Activated T-helper 17 cell treated with anti-CD3 and anti-CD28 coated beads, Interleukin-2, amount 50 U/mL, for 72 hours (primary cell): ENCODE results near the gene DOK5. TPM values are rescaled to one million over a fixed set of nuclear protein-coding genes. Genes with fewer than 3 reads are reported as not detected.

Experiments used
- ATAC-seq: fragments of 150-1000 bp; cut with Tn5 transposase; replicated peaks from 2 replicates; pipeline ENCODE4 v1.10.0; 2021; ENCODE audit warnings: mild to moderate bottlenecking, moderate library complexity
- H3K27ac Mint-ChIP-seq: one replicate; pipeline ENCODE4 v1.8.0; 2022; ENCODE audit warnings: mixed read lengths
- H3K27me3 Mint-ChIP-seq: one replicate; pipeline ENCODE4 v1.8.0; 2022; ENCODE audit warnings: mixed read lengths
- H3K36me3 Mint-ChIP-seq: one replicate; pipeline ENCODE4 v1.8.0; 2022; ENCODE audit warnings: low read depth, mild to moderate bottlenecking, mixed read lengths
- H3K4me1 Mint-ChIP-seq: one replicate; pipeline ENCODE4 v1.8.0; 2022; ENCODE audit warnings: mixed read lengths
- H3K4me3 Mint-ChIP-seq: one replicate; pipeline ENCODE4 v1.8.0; 2022; ENCODE audit warnings: mild to moderate bottlenecking, mixed read lengths
- H3K9me3 Mint-ChIP-seq: one replicate; pipeline ENCODE4 v1.8.0; 2022; ENCODE audit warnings: mixed read lengths
- total RNA-seq, 2 donors: library from RNA; stranded (reverse); gene quantifications; one replicate each; pipeline ENCODE4 v1.2.3, GENCODE V29; 2022

The DOK5 gene
- total RNA-seq, 2 donors from 2014 or later, result 0.32 TPM

DNA sequence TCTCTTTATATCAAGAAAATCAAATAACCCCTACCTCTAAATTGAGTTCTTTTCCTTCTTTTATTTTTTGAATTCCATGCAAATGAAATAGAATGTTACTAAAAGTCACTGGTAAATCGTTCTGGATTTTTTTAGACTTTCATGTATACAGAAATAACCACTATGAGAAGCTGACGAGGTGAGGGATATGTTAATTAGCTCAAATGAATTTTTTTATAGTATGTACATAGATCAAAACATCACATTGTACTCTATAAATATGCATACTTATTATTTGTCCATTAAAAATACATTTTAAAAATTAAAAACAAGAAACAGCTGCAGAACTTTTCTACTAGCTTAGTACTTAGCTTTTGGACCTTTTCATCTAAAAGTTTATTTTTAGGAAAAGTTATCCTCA is 165.4 kb downstream of the DOK5 start:
- Mint-ChIP-seq H3K27ac (no peak overlapping the region), H3K4me3 (no peak overlapping the region), H3K4me1 (no peaks in the 10 kb centered on the region), H3K9me3 (no peaks in the 10 kb centered on the region), H3K36me3 (no peaks in the 10 kb centered on the region), H3K27me3 (peaks cover 21% of the 10 kb centered on the region)
- ATAC-seq, result no peak

DNA sequence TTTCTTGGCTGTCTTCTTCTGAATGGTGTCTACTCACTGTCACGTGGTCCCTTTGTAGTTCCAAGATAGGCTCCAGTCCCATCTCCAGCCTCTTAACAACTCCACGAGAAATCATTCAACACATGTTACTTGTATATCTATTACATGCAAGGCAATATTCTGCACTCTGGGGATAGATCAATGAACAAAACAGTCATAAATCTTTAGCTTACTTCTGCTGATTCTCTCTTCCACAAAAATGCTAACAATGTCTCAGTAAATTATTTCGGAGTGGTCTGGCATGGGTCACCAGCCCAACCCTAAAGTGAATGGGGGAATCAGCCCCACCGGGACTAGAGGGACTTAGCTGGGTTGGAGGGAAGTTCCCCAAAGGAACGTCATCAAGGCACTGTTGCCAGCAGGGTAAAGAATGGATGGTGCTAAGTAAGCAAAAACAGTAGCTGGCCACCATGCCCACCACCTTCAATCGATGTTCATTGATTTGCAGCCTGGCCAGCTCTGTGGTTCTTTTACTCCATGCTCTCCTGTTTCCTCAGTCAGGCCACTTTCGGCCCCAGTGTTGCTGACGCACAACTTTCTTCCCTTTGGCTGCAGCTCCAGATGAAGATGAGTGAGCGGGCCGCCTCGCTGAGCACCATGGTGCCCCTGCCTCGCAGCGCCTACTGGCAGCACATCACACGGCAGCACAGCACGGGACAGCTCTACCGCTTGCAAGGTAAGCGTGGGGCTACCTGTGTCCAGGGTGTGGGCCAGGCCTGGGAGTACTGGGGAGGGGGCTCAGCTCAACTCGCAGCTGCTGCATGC is 167.7 kb downstream of the DOK5 start:
- ATAC-seq, result no peak
- Mint-ChIP-seq H3K9me3 (no peaks in the 10 kb centered on the region), H3K27ac (no peak overlapping the region), H3K27me3 (peaks cover 11% of the 10 kb centered on the region), H3K4me1 (no peaks in the 10 kb centered on the region), H3K4me3 (no peak overlapping the region), H3K36me3 (no peaks in the 10 kb centered on the region)

DNA sequence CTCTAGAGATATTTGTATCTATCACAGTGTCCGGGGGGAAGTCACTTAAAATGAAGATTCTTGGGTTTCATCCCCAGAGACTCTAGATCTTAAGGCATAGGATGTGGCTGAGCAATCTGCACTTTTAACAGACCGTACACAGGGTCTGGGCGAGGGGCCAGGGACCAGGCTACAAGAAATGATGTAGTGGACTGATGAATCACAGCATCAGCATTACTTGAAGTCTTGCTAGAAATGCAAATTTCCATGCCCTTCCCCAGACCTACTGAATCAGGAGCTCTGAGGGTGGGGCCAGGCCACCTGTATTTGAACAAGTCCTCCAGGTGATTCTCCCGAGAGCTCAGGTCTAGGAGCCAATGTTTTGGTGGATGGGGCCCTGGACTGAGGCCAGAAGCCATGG is 168.4 kb downstream of the DOK5 start:
- H3K27me3 Mint-ChIP-seq, result peaks cover 11% of the 10 kb centered on the region

DNA sequence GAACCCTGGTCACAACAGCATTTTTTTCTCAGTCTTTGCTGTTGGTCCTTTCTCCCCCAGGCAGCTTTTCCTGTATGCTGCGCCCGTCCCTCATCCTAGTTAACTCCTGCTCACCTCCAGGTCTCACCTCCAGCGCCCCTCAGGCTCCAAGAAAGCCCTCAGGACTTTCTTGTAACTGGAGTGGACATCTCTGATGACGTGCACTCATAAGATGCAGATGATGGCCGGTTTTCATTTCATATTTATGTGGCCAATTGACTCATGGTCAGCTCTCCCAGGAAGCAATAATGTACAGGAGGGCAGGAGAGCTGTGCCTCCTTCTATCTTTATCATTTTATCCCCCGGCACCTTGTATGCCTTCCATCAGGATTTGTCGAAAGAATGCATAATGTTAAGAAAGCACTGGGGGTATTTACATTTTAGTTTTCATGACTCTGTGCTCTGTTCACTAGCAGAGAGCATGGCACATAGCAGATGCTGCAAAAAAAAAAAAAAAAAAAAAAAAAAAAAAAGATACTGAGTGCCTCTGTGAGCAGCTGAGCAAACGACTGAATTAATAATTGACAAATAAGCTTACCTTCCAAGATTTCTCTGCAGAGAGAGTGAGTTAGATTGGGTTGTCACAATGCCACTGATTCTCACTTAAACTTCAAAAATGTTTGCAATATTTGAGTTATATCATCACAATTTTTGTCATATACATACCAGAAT is 170.2 kb downstream of the DOK5 start:
- H3K36me3 Mint-ChIP-seq, result no peaks in the 10 kb centered on the region
- H3K27ac Mint-ChIP-seq, result no peak overlapping the region
- H3K9me3 Mint-ChIP-seq, result no peaks in the 10 kb centered on the region
- no peak overlapping the region for H3K4me3 Mint-ChIP-seq
- peaks cover 6% of the 10 kb centered on the region for H3K27me3 Mint-ChIP-seq
- ATAC-seq, result no peak
- no peaks in the 10 kb centered on the region for H3K4me1 Mint-ChIP-seq

More for the DNA sequence above, 168.4 kb downstream of the DOK5 start:
- Mint-ChIP-seq H3K27ac (no peak overlapping the region), H3K4me1 (no peaks in the 10 kb centered on the region), H3K36me3 (no peaks in the 10 kb centered on the region), H3K4me3 (no peak overlapping the region), H3K9me3 (no peaks in the 10 kb centered on the region)
- no peak for ATAC-seq

DNA sequence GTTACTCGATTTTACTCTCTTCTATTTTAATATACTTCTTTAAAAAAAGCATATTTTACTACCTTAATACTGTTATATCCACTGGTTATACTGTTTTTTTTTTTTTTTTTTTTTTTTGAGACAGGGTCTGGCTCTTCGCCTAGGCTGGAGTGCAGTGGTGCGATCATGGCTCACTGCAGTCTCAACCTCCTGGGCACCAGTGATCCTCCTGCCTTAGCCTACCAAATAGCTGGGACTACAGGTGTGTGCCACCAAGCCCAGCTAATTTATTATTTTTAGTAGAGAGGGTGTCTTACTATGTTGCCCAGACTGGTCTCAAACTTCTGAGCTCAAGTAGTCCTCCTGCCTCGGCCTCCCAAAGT is 170.7 kb downstream of the DOK5 start:
- no peak overlapping the region for H3K4me3 Mint-ChIP-seq
- no peak overlapping the region for H3K27ac Mint-ChIP-seq
- no peaks in the 10 kb centered on the region for H3K36me3 Mint-ChIP-seq
- H3K9me3 Mint-ChIP-seq, result no peaks in the 10 kb centered on the region
- no peak for ATAC-seq
- H3K27me3 Mint-ChIP-seq, result peaks cover 6% of the 10 kb centered on the region
- no peaks in the 10 kb centered on the region for H3K4me1 Mint-ChIP-seq

DNA sequence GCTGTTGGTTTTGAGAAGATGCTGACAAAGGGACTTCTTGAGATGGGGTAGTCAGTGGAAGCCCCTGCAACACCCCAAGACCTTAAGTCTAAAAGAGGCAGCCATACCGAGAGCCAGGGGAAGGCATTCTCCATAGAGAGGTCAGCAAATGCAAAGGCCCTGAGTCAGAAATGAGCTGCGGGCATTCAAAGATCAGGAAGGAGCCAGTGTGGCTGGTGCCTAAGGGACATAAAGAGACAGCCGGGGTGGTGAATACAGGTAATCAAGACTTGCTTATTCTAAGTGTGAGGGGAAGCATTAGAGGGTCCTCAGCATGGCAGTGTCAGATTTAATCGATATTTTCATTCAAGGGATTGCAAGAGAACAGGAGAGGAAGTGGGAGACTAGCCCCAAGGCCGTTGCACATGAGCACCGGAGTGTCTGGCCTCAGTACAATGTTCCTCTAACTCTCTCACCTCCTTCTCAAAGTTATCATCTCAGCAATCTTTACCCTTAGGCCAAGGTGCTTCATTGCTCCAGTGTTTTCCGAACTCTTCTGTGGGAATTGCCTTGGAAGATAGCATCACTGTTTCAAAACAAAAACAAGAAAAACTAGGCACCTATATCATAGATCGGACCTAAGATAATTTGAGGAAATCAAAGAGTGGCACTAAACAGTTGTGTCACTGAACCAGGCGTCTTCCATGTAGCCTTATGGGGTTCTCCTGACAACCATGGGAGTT is 173.2 kb downstream of the DOK5 start:
- H3K36me3 Mint-ChIP-seq, result no peaks in the 10 kb centered on the region
- peaks cover 9% of the 10 kb centered on the region for H3K27me3 Mint-ChIP-seq
- ATAC-seq, result no peak
- no peak overlapping the region for H3K27ac Mint-ChIP-seq
- H3K4me3 Mint-ChIP-seq, result no peak overlapping the region
- no peaks in the 10 kb centered on the region for H3K4me1 Mint-ChIP-seq
- H3K9me3 Mint-ChIP-seq, result no peaks in the 10 kb centered on the region

DNA sequence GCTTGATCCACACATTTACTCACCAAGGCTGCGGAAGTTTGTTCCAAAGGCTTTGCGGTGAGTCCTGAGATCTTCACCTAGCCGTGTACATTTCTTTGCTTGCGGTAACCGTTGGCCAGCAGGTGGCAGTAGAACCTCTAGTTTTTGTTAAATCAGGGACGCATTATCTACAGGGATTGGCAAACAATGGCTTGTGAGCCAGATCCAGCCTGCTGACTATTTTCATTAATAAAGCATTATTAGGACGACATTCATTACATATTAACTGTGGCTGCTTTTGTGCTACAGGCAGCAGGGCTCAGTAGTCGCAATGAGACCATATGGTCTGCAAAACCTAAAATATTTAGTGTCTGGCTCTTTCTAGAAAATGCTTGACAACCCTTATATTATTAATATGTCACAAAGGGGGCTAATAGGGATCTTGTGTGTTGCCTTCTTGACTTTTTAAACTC is 174.1 kb downstream of the DOK5 start:
- H3K27me3 Mint-ChIP-seq, result peaks cover 9% of the 10 kb centered on the region
- H3K4me1 Mint-ChIP-seq, result no peaks in the 10 kb centered on the region
- H3K27ac Mint-ChIP-seq, result no peak overlapping the region
- H3K4me3 Mint-ChIP-seq, result no peak overlapping the region
- H3K9me3 Mint-ChIP-seq, result no peaks in the 10 kb centered on the region
- peak; percentile 51 for ATAC-seq
- H3K36me3 Mint-ChIP-seq, result no peaks in the 10 kb centered on the region

DNA sequence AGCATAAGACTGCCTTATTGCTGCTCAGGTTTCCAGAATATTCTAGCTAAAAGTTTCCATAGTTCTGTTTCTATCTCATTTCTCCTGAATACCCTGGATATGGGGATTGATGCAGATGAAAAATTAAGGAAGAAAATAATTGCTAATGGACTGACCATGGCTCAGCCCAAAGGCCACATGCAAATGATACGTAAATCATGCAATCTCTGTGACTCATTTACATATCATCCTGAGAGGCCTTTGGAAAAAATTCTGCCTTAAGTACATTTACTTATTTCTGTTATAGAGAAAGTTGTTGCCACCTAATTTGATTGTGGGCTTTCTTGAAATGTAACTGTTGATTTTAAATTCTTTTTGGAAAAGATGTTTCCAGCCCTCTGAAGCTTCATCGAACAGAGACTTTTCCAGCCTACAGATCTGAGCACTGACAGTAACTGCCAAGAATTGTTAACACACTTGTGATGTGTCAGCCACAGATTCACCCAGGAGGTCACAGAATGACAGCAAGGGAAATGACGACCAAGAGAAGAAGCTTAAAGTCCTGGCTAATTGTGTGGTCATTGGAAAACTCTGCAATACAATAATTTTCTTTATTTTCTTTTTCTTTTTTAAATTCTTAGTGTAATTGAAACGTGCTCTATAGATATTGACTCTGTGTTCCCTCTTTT is 174.8 kb downstream of the DOK5 start:
- no peak overlapping the region for H3K4me3 Mint-ChIP-seq
- H3K36me3 Mint-ChIP-seq, result no peaks in the 10 kb centered on the region
- no peak overlapping the region for H3K27ac Mint-ChIP-seq
- ATAC-seq, result no peak
- H3K9me3 Mint-ChIP-seq, result no peaks in the 10 kb centered on the region
- H3K4me1 Mint-ChIP-seq, result no peaks in the 10 kb centered on the region
- H3K27me3 Mint-ChIP-seq, result peaks cover 9% of the 10 kb centered on the region

DNA sequence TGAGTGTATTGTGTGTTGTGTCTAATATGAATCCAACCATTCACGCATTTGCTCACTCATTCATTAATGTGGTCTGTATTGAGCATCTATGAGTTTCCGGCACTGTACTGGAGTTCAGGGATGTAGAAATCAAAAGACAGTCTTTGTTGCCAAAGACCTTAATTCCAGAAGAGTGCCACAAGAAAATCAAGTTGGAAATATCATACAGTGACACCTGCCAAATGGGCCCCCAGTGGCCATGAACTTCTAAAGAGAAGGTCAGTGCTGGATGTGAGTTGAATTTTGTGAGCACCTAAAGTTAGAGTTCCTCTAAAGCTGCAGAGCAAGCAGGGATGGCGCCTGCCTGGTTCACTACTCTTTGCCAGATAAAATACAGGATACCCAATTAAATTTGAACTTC is 175.9 kb downstream of the DOK5 start:
- Mint-ChIP-seq H3K4me1 (no peaks in the 10 kb centered on the region), H3K27me3 (peaks cover 9% of the 10 kb centered on the region), H3K4me3 (no peak overlapping the region), H3K27ac (no peak overlapping the region), H3K36me3 (no peaks in the 10 kb centered on the region), H3K9me3 (no peaks in the 10 kb centered on the region)
- no peak for ATAC-seq

DNA sequence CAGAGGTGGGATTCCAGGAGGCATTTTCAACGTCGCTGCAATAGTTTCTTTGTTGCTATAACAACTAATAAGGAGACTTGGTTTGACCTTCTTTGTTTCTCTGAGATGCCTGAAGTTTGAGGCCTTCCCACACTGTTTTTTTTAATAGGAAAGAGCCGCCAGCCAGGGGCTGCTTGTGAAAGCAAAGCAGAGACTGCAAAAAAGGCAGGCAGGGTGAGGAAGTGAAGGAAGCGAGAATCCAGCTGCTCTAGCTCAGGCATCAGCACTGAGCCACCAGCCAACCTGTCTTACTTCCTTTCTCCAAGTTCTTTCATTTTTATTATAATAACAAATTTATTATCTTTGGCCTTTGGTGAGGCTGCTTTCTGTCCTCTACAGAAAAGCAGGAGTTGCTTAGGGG is 179.1 kb downstream of the DOK5 start:
- no peaks in the 10 kb centered on the region for H3K4me1 Mint-ChIP-seq
- no peak for ATAC-seq
- no peaks in the 10 kb centered on the region for H3K9me3 Mint-ChIP-seq
- H3K4me3 Mint-ChIP-seq, result no peak overlapping the region
- H3K27ac Mint-ChIP-seq, result no peak overlapping the region
- H3K36me3 Mint-ChIP-seq, result no peaks in the 10 kb centered on the region
- peaks cover 9% of the 10 kb centered on the region for H3K27me3 Mint-ChIP-seq

DNA sequence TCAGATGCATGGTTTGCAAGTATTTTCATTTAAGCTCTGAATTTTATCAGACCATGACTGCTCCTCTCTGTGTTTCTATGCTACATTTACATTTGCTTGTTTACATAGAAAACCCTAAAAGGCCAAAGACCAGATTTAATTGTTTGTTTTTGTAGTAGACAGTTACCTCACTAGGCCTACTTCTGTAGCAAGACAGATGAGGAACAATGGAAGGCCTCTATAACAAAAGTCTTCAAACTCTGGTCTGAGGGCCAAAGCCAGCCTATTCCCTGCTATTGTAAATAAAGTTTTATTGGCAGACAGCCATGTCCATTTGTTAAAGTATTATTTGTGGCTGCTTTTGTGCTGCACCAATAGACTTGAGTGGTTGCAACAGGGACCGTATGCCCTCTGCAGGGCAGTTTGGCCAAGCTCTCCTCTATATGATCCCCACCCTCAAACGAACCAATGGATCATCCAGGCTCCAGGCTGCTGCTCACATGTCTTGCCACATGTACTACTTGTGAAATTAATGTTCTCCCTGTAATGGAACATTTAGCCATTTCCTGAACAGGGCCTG is 182.0 kb downstream of the DOK5 start:
- Mint-ChIP-seq H3K27ac (no peak overlapping the region), H3K27me3 (peaks cover 5% of the 10 kb centered on the region), H3K4me3 (no peak overlapping the region), H3K9me3 (no peaks in the 10 kb centered on the region), H3K4me1 (no peaks in the 10 kb centered on the region), H3K36me3 (no peaks in the 10 kb centered on the region)
- no peak for ATAC-seq

DNA sequence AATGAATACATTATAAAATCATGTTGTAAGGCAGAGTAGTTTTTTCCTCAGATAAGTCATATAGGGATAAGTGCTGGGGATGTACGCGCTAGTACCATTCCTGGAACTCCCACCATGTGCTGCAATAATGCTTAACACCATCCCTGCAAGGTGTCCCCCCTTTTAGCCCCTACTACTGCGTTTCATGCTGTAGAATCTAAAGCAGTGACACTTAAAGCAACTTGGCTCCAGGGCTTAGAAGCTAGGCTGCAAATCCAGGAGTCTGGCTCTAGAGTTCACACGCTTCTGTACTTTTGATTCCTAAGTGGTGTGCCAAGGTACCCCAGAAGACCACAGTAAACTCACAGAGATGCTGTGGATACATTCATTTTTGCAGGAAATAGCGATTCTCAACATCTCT is 183.1 kb downstream of the DOK5 start:
- H3K4me3 Mint-ChIP-seq, result no peak overlapping the region
- H3K9me3 Mint-ChIP-seq, result no peaks in the 10 kb centered on the region
- H3K27ac Mint-ChIP-seq, result no peak overlapping the region
- H3K27me3 Mint-ChIP-seq, result peaks cover 14% of the 10 kb centered on the region
- H3K36me3 Mint-ChIP-seq, result no peaks in the 10 kb centered on the region
- ATAC-seq, result no peak
- no peaks in the 10 kb centered on the region for H3K4me1 Mint-ChIP-seq

DNA sequence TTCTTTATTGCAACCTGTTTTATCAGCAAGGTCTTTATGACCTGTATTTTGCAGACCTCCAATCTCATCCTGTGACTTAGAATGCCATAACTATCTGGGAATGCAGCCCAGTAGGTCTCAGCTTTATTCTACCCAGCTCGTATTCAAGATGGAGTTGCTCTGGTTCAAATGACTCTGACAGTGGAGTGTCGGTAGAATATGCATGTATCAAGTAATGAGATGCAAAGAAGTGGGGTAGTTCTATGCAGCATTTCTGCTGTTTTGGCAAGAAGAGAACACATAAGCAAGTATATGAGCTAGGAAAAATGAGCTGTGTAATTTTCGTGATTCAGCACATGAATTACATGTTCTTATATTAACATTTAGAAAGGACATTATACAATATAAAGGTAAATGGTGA is 185.9 kb downstream of the DOK5 start:
- no peaks in the 10 kb centered on the region for H3K36me3 Mint-ChIP-seq
- ATAC-seq, result no peak
- peaks cover 17% of the 10 kb centered on the region for H3K27me3 Mint-ChIP-seq
- no peaks in the 10 kb centered on the region for H3K4me1 Mint-ChIP-seq
- H3K4me3 Mint-ChIP-seq, result no peak overlapping the region
- no peak overlapping the region for H3K27ac Mint-ChIP-seq
- no peaks in the 10 kb centered on the region for H3K9me3 Mint-ChIP-seq

DNA sequence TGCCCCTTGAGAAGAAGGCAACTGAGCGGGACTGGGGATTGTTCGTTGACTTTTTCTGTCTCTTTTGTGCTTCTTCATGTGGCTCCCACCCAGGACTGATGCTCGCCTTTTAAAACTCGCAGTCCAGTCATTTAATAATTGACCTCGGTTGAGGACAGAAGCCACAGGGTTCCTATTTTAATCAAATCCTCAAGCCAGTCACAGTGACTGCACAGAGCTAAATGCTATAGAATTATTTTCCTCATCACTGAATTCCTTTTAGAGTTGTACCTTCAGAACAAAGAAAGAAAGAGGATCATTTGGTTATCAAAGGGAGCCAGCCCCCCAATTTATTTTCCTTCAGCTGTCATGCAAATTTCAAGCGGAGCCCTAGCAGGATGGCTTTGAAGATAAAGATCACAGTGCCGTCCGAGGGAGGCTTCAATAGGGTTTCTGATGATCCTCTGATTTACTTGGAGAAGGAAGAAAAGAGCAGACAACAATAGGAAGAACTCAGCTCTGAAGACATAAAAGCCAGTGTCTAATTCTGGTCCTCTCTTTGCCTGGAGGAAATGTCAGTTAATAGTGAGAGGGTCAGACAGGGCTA is 186.6 kb downstream of the DOK5 start:
- no peak overlapping the region for H3K27ac Mint-ChIP-seq

More for the DNA sequence above, 186.6 kb downstream of the DOK5 start:
- H3K27me3 Mint-ChIP-seq, result peaks cover 17% of the 10 kb centered on the region
- no peak for ATAC-seq
- H3K4me3 Mint-ChIP-seq, result no peak overlapping the region
- H3K4me1 Mint-ChIP-seq, result no peaks in the 10 kb centered on the region
- no peaks in the 10 kb centered on the region for H3K9me3 Mint-ChIP-seq
- no peaks in the 10 kb centered on the region for H3K36me3 Mint-ChIP-seq
